GM19324 (cell line): ENCODE data around the gene HOOK2.

Experiments used
- ATAC-seq: cut with Tn5 transposase; IDR thresholded peaks from one replicate; pipeline ENCODE4 v1.9.1; 2021; ENCODE audit warnings: mild to moderate bottlenecking, moderate library complexity; ENCODE audit not compliant: unreplicated experiment, low FRiP score

Gene HOOK2

GRCh38 chr19:12783849-12784393, 8.6 kb upstream of the HOOK2 start:
- no peak for ATAC-seq

GRCh38 chr19:12783291-12783848, 8.0 kb upstream of the HOOK2 start:
- ATAC-seq = no peak

GRCh38 chr19:12782424-12783290, 7.3 kb upstream of the HOOK2 start:
- peak; percentile 61 for ATAC-seq

GRCh38 chr19:12782174-12782423, 6.7 kb upstream of the HOOK2 start:
- no peak for ATAC-seq

DNA sequence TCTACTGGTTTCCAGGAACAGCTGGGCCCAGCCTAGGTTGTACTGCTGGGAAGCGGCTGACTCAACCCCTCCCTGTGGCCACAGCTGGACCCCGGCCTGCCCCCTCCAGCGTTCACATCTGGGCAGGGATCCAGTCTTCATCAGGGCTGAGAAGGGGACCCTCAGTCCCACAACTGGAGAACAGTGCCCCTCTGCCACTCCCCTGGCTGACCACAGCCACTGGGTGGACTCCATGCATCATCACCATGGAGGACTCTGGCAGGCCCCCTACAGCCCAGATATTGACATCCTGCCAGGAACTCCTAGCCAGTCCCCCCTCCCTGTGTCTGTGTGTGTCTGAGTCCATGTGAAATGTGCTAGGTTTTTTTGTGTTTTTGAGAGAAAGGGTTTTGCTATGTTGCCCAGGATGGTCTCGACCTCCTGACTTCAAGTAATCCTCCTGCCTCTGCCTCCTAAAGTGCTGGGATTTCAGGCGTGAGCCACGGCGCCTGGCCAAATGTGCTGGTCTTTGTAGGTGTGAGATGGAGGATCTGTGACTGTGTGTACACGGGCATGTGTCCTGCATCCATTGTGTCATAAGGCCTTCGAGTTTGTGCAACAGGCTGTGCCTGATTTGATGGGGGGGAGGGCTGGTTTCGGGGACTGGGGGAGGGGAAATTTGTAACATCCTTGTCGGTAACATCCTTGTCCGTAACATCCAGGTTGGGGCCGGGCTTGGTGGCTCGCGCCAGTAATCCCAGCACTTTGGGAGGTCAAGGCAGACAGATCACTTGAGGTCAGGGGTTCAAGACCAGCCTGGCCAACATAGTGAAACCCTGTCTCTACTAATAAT, 4.0 kb upstream of the HOOK2 start:
- no peak for ATAC-seq

DNA sequence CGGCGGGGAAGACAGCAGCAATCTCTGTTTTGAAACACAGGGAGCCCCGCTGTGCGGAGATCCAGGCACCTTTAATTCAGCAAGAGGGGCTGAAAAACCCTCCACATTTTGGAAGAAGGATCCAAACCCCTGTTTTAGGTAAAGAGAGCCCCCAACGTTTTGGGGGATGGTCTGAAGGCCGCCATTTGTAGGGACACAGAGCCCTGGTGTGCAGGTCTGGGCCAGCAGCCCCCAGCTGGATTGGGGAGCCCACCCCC, 3.5 kb upstream of the HOOK2 start:
- no peak for ATAC-seq

GRCh38 chr19:12778017-12778904, 2.9 kb upstream of the HOOK2 start:
- ATAC-seq = no peak

- peak; percentile 32 for ATAC-seq
Measured at GRCh38 chr19:12777217-12778016, 2.1 kb upstream of the HOOK2 start.

- no peak for ATAC-seq
Measured at GRCh38 chr19:12773571-12773970, 1.8 kb downstream of the HOOK2 start.

DNA sequence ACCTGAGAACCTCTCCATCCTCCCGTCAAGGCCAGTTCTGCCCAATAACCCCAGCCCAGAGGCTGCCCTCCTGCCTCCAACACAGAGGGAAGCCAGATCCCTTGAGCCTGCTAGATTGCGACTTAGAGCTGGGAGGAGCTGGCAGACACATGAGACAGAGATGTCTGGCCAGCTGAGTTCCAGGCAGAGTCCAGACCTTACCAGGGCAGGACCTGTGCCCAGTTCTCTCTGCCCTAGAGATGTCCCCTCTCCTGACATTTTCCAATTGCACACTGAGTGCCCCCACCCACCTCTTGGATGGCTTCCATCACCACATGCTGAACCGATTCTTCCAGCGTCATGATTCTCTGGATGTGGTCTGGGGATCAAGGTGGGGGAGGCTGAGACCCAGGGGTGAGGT, 3.0 kb downstream of the HOOK2 start:
- ATAC-seq = no peak

DNA sequence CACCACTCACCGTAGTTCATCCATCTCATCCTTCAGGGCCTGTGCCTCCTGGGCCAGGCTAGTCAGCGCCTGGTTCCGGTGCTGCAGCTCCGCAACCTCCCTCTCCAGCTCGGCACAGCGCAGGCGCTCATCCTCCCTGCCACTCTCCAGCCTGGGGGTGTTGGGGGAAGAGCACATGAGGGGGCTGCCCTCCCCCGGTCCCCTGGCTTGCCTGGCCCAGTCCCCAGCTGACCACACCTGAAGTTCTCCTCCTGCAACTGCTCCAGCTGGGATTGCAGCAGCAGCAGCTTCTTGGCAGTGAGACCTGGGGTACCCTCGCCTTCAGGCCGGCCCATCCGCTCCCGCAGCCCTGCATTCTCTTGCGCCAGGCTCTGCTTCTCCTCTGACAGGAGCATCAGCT, 4.4 kb downstream of the HOOK2 start:
- no peak for ATAC-seq

DNA sequence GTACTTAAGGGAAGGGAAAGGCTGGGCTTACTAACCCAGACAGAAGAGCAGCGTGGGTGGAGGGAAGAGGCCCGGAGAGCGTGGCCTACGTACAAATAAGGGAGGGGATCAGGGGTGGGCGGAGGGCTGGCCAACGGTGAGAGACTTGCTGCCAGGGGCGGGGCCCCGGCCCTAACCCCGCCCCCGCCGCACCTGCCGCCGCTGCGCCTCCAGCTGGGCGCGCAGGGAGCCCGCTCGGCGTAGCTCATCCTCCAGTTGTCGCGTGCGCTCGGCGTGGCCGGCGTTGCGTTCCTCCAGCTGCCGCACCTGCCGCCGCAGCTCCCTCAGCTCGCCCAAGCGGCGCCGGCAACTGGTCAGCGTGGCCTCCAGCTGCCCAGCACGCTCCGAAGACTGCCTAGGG, 5.7 kb downstream of the HOOK2 start:
- no peak for ATAC-seq

GRCh38 chr19:12767666-12768065, 7.7 kb downstream of the HOOK2 start:
- ATAC-seq = no peak

GRCh38 chr19:12767150-12767549, 8.2 kb downstream of the HOOK2 start:
- ATAC-seq = no peak

DNA sequence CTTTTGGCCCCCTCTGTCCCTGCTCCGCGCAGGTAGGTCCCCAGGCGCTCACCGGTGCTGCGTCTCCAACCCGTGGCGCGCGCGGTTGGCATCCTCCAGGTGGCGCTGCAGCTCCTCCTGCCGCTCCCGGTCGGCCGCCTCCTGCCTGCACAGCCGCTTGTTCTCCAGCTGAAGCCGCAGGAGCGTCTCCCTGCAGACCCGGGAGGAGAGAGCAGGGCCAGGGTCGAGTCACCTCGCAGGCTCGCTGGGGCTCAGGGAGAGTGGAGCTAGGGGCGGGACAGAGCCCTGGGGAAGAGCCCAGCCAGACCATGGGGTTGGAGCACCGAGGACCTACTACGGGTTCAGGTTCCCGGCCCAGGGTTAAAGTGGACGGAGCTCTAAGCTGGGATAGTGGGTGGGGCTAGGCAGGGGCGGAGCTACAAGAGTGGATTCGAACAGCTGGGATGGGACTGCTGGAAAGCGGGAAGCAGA, 9.3 kb downstream of the HOOK2 start:
- ATAC-seq = no peak

- no peak for ATAC-seq
Measured at GRCh38 chr19:12764698-12765097, 10.7 kb downstream of the HOOK2 start.

DNA sequence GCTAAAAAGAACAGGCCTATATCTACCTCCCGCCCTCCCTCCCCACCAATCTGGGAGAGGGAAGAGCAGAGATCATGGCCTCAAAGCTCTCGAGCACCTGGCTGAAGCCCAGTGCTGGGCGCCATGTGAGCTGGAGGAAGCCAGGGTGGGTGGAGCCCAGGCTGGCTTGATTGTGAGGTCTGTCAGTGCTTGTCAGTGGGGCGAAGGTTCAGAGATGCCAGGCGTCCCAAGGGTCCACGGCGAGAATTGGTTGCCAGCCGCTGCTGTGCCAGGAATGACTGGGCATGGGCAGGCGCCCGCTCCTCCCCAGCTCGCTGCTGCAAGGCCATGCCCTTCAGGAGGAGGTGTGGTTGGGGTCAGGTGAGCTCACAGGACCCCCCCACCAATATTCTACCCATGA, 12.3 kb downstream of the HOOK2 start:
- ATAC-seq = no peak

GRCh38 chr19:12759686-12760085, 15.7 kb downstream of the HOOK2 start:
- no peak for ATAC-seq

- ATAC-seq = no peak
Measured at GRCh38 chr19:12757544-12758274, 17.6 kb downstream of the HOOK2 start.
